Ovary (tissue), 9 donors: ENCODE results near the gene ADAMTS7. TPM values are rescaled to one million over a fixed set of nuclear protein-coding genes. Genes with fewer than 3 reads are reported as not detected.
"Not testable (repeated sequence)": the region's sequence is repeated elsewhere in the genome, so short reads cannot be mapped to it uniquely, and the experiment has no call there.

Experiments used
- DNase-seq, 5 donors: peaks; one replicate each; pipeline ENCODE4 v3.0.0-alpha.2; 2019 to 2020
- H3K27ac ChIP-seq, 2 donors: fragments of 200-600 bp; one replicate each; pipeline versions ENCODE4 v1.5.1 to v1.8.0; 2019 to 2022
- H3K27me3 ChIP-seq: fragments of 200-600 bp; one replicate; pipeline ENCODE4 v1.8.0; 2022
- H3K36me3 ChIP-seq: fragments of 200-600 bp; sonication (generic); one replicate; pipeline ENCODE4 v1.5.1; 2019
- H3K4me1 ChIP-seq: one replicate; pipeline ENCODE4 v1.8.1; 2013; ENCODE audit warnings: mild to moderate bottlenecking, moderate library complexity; ENCODE audit not compliant: insufficient read depth
- H3K4me3 ChIP-seq: fragments of 200-600 bp; sonication (generic); one replicate; pipeline ENCODE4 v1.5.1; 2017
- H3K9me3 ChIP-seq, 2 donors: fragments of 200-600 bp in 1 of 2; sonication (generic) in 1 of 2; one replicate each; pipeline versions ENCODE4 v1.5.1 to v1.8.1; 2013 to 2019; ENCODE audit warnings: mild to moderate bottlenecking in 1 of 2, moderate library complexity in 1 of 2
- CTCF ChIP-seq, 3 donors: fragments of 450-650 bp in 2 of 3; fragments of 200-600 bp in 1 of 3; IDR thresholded peaks; one replicate each; pipeline versions ENCODE4 v1.5.1 to v1.8.0; 2016 to 2022; ENCODE audit warnings: antibody characterized with exemption in 3 of 3, mild to moderate bottlenecking in 1 of 3
- EP300 ChIP-seq: sonication (generic); formaldehyde crosslinking; IDR thresholded peaks from one replicate; pipeline ENCODE4 v1.6.1; 2017; ENCODE audit warnings: antibody characterized with exemption
- POLR2A ChIP-seq: fragments of 450-650 bp; IDR thresholded peaks from one replicate; pipeline ENCODE4 v1.6.1; 2017; ENCODE audit warnings: antibody characterized with exemption, mild to moderate bottlenecking, moderate library complexity
- WGBS, 3 donors: extraction: QIAGEN DNeasy Blood & Tissue Kit in 1 of 3; methylation state at CpG; one replicate each; pipeline versions ENCODE4 v1.1.5 to v1.1.7; 2013 to 2017; 5-methylcytosine and 5-hydroxymethylcytosine counted together
- intact Hi-C, 4 donors: fragments of 100-400 bp; cut with DNase I; formaldehyde crosslinking; loops; one replicate each; pipeline versions ENCODE4 v1.11.0 to v1.15.1; 2022 to 2023
- polyA plus RNA-seq, 2 donors: library from polyadenylated mRNA; stranded (reverse); fragments of 200-250 nt in 1 of 2; fragments of 350-450 nt in 1 of 2; fragmentation: Illumina TruSeq in 1 of 2; extraction: RNeasy Lipid Tissue Mini Kit (QIAGEN cat#74804) in 1 of 2; gene quantifications; one replicate each; pipeline ENCODE4 v1.2.3, GENCODE V29; 2013 to 2014
- total RNA-seq, 7 donors: library from RNA; depleted of rRNA in 2 of 7; stranded (reverse); fragments of >200 nt in 2 of 7; fragmentation: NEBNext Ultra II Directional in 3 of 7; extraction: Animal tissue kit (Norgen Biotek cat#: 25700) in 3 of 7; gene quantifications; one replicate each; pipeline versions ENCODE4 v1.1.0 to v1.2.4, GENCODE V29; 2016 to 2023
- donor health status: DM: no; HTN: no; CAD: no; lungs with moderate emphysema.
- donor health status: DM: no; HTN: no; CAD: no.
- donor health status: Bipolar disorder and iron deficiency.
- donor health status: DM: yes; HTN: yes; CAD: no.
- donor health status: DM: no; HTN: no; CAD: no.
- donor health status: DM: yes; HTN: yes; CAD: no.

The ADAMTS7 gene
- total and polyA plus RNA-seq, 9 donors: 2.1 to 16.5 (median 8.5) TPM

DNA sequence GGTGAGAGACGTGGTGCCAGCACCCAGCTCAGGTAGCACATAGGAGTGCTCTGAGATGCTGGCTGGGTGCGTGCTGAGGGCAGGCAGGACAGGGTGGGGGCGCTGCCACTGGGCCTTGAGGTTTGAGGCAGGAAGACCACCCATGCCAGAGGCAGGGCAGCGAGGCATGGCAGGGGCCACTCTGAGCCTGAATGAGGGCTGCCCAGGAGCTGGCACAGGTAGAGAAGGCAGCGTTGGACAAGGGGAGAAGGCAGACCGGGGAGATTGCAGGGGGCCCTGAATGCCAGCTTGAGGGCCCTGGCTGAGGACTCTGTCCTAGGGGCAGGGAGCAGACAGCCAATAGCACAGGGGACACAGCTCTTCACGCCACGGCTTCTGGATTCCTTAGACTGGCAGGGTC is 50.2 kb downstream of the ADAMTS7 start:
- no peaks in the 10 kb centered on the region for H3K36me3 ChIP-seq
- DNase-seq: peak in 3 of 5 donors; percentile 15 to 44 (median 27)

DNA sequence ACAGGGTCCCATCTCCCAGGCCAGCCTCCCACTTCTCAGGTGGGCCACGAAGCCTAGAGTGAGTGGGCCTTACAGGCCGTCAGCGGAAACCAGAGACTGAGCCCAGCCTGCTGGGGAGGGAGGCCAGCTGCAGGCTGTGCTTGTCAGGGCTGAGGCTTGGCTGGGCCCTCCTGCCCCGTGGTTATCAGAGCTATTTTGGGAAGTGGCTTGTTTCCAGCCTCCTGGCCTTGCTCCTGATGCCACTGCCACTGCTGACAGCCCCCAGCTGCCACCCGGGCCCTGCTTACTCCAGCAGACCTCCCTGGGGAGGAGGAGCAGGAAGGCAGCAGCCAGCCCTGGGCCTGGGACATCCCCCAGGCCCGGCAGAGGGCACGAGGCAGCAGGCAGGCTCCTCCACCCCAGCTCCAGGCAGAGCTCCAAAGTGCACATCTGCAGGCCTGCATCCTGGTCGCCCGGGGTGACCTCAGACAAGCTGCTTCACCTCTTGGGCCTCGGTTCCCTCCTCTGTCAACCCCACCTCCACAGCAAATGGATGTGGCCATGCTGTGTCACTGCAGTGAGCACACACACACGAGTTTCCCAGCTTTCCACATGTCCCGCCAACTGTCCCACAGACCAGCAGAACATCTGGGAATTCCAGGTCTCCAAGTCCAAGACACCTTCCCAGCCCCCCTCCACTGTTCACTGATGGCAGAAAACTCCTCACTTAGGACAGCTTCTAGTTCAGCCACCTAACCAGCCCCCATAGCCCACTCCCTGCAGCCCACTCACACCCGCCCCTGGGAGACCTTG is 51.0 kb downstream of the ADAMTS7 start:
- TF ChIP-seq CTCF (IDR thresholded peaks at IDR 0.05): peak in 1 of 3 donors; percentile 4
- DNase-seq: peak; percentile 48 to 80 (median 74)
- 14 to 27% (median 17%) methylated on average over 7 to 9 of the region's 13 CpGs for WGBS, 3 donors
- Histone ChIP-seq H3K4me1 (peaks cover 21% of the 10 kb centered on the region), H3K27ac (peak overlapping the region in 1 of 2 donors; percentile 74)
- not testable (repeated sequence) for H3K27me3 ChIP-seq, H3K4me3 ChIP-seq, H3K9me3 ChIP-seq, H3K36me3 ChIP-seq
- intact Hi-C loops: loop anchor here in 1 of 4 donors (5.0 kb wide), 1 partner anchor 52 kb away; the partner anchor contains the start of gene ADAMTS7

More for the DNA sequence above, 50.2 kb downstream of the ADAMTS7 start:
- intact Hi-C loops: loop anchor here in 1 of 4 donors (5.0 kb wide), 1 partner anchor 51 kb away; the partner anchor contains the start of gene ADAMTS7
- Histone ChIP-seq H3K4me1 (peaks cover 21% of the 10 kb centered on the region), H3K27me3 (no peaks in the 10 kb centered on the region), H3K9me3 (no peaks in the 10 kb centered on the region), H3K27ac (no peak overlapping the region), H3K4me3 (no peak overlapping the region)
- no peak for TF ChIP-seq EP300
- TF ChIP-seq CTCF (IDR thresholded peaks at IDR 0.05): no peak
- no peak for TF ChIP-seq POLR2A
- WGBS, 3 donors: 91 to 97% (median 97%) methylated on average over 7 to 8 of the region's 8 CpGs

GRCh38 chr15:78759361-78759998 is 51.8 kb downstream of the ADAMTS7 start:
- not testable (repeated sequence) for H3K27me3 ChIP-seq, H3K4me3 ChIP-seq, H3K36me3 ChIP-seq, H3K9me3 ChIP-seq
- peaks cover 23% of the 10 kb centered on the region for H3K4me1 ChIP-seq
- peak overlapping the region in 1 of 2 donors; percentile 74 for H3K27ac ChIP-seq
- 59 to 88% (median 63%) methylated on average over 26 to 35 of the region's 35 CpGs for WGBS, 3 donors
- DNase-seq: peak in 3 of 5 donors; percentile 22 to 56 (median 52)
- intact Hi-C loops: loop anchor here in 2 of 4 donors (10.0 kb wide), 2 partner anchors 115 to 425 kb away; partner anchors contain the start of gene MORF4L1 (in 1 of the 2)

GRCh38 chr15:78758486-78759200 is 52.6 kb downstream of the ADAMTS7 start:
- not testable (repeated sequence) for H3K9me3 ChIP-seq, H3K4me3 ChIP-seq, H3K36me3 ChIP-seq, H3K27me3 ChIP-seq, H3K27ac ChIP-seq
- DNase-seq: peak in 2 of 5 donors; percentile 29 to 35
- WGBS, 3 donors: 86 to 96% (median 94%) methylated on average over 11 of the region's 11 CpGs
- intact Hi-C loops: loop anchor here in 2 of 4 donors (10.0 kb wide), 2 partner anchors 116 to 426 kb away; partner anchors contain the start of gene MORF4L1 (in 1 of the 2)
- H3K4me1 ChIP-seq: peaks cover 23% of the 10 kb centered on the region

GRCh38 chr15:78758084-78758483 is 53.2 kb downstream of the ADAMTS7 start:
- H3K27ac ChIP-seq, H3K4me3 ChIP-seq, H3K27me3 ChIP-seq, H3K36me3 ChIP-seq, H3K9me3 ChIP-seq: not testable (repeated sequence)
- 93 to 100% (median 95%) methylated on average over 6 to 8 of the region's 8 CpGs for WGBS, 3 donors
- peak in 2 of 5 donors; percentile 17 to 33 for DNase-seq
- intact Hi-C loops: loop anchor here in 2 of 4 donors (10.0 kb wide), 2 partner anchors 117 to 427 kb away; partner anchors contain the start of gene MORF4L1 (in 1 of the 2)
- peaks cover 23% of the 10 kb centered on the region for H3K4me1 ChIP-seq
